ENCODE data around the gene CPN2. TPM values are rescaled to one million over a fixed set of nuclear protein-coding genes. Genes with fewer than 3 reads are reported as not detected.

Gene CPN2
- total and polyA plus RNA-seq, 2 of the 8 experiments (the other 6 are each of a cell fraction or from before 2014, with no cell fraction given): 0.03 TPM; not detected in 1

DNA sequence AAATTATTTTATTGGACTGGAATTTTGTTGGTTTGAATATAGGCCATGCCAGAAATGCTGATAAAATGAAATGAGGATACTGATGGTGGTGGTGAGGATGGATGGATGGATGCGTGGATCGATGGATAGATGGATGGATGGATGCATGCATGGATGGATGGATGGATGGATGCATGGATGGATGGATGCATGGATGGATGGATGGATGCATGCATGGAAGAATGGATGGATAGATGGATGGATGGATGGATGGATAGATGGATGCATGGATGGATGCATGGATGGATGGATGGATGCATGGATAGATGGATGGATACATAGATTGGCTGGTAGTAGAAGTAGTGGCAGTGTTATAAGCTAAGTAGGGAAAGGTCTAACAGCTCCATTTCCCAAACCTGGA lies 40.1 kb downstream of the CPN2 start:
- POLR2A ChIA-PET (ENCODE audit: partially characterized antibody): interaction anchor here (4.8 kb wide), 1 partner anchor 13 kb away, joined by 28 read pairs; no protein-coding TSS in a partner anchor
- H3K4me1 ChIP-seq (replicated peaks in 1 of 4; ENCODE audit: control insufficient read depth in 3 of 4, insufficient read depth in 4 of 4, low read length in 3 of 4): peaks cover 13 to 28% (median 21%) of the 10 kb centered on the region in 4 experiments

More for the DNA sequence above, 40.1 kb downstream of the CPN2 start:
- Histone ChIP-seq H2AK5ac (ENCODE audit: low read depth, low read length) (peak overlapping the region; percentile 57; the same call in 1 of the 2 replicates), H4K91ac (replicated peaks; ENCODE audit: insufficient read length, low read length) (no peak overlapping the region), H3K27me3 (replicated peaks in 1 of 4; ENCODE audit: control insufficient read depth in 3 of 4, extremely low read depth in 1 of 4, insufficient read depth in 3 of 4, low read length in 3 of 4) (peaks cover 0 to 13% (median 5%) of the 10 kb centered on the region in 4 experiments; a peak in 2 of 7 replicates), H2BK15ac (ENCODE audit: low read length) (no peak overlapping the region), H2BK120ac (replicated peaks; ENCODE audit: low read depth, low read length) (no peak overlapping the region), H2BK12ac (ENCODE audit: low read depth, low read length) (no peak overlapping the region), H3K9me3 (ENCODE audit: insufficient read depth in 2 of 2, low read depth in 1 of 2, low read length in 1 of 2) (no peaks in the 10 kb centered on the region), H3K79me2 (ENCODE audit: control insufficient read depth in 1 of 2, insufficient read depth in 2 of 2, low read length in 2 of 2) (no peaks in the 10 kb centered on the region), H3K56ac (replicated peaks; ENCODE audit: insufficient read length, low read depth, low read length) (no peak overlapping the region), H2BK20ac (ENCODE audit: low read length) (no peak overlapping the region), H3K36me3 (ENCODE audit: control insufficient read depth in 2 of 4, insufficient read depth in 4 of 4, low read length in 3 of 4) (no peaks in the 10 kb centered on the region), H3K9ac (replicated peaks in 1 of 4; ENCODE audit: extremely low read depth in 1 of 4, low read depth in 3 of 4, low read length in 3 of 4) (no peak overlapping the region), H2AFZ (ENCODE audit: low read length) (no peak overlapping the region), H3K4me3 (ENCODE audit: extremely low read depth in 1 of 4, insufficient read depth in 2 of 4, low read depth in 3 of 4, low read length in 4 of 4) (no peak overlapping the region), H4K5ac (ENCODE audit: insufficient read length, low read depth, low read length) (no peak overlapping the region), H3K14ac (ENCODE audit: insufficient read length) (no peak overlapping the region), H3K79me1 (ENCODE audit: low read depth, low read length) (no peaks in the 10 kb centered on the region), H3K4me2 (ENCODE audit: insufficient read depth in 1 of 2, low read depth in 2 of 2, low read length in 2 of 2) (no peak overlapping the region), H3K23ac (ENCODE audit: insufficient read length) (no peak overlapping the region), H4K20me1 (replicated peaks in 1 of 2; ENCODE audit: control insufficient read depth in 1 of 2, insufficient read depth in 2 of 2, low read length in 2 of 2) (no peaks in the 10 kb centered on the region), H3K27ac (ENCODE audit: low read depth, low read length) (no peak overlapping the region), H3K23me2 (ENCODE audit: low read depth, low read length) (peaks cover 5% of the 10 kb centered on the region), H3K4ac (replicated peaks; ENCODE audit: insufficient read length, low read depth, low read length) (no peak overlapping the region), H3K18ac (ENCODE audit: extremely low read depth, low read length) (no peak overlapping the region), H2BK5ac (ENCODE audit: low read depth, low read length) (peak overlapping the region; percentile 3; the same call in 1 of the 2 replicates), H4K8ac (ENCODE audit: extremely low read depth, insufficient read depth, low read length) (no peak overlapping the region)
- FAIRE-seq: no peak
- CTCF ChIA-PET (ENCODE audit: partially characterized antibody): interaction anchor here (0.7 to 1.2 kb wide), 5 partner anchors 10 to 181 kb away, joined by 3 to 4 read pairs (median 3); no protein-coding TSS in a partner anchor
- 98% methylated on average over 2 of the region's 2 CpGs; no CpG with 5 or more reads in 1 of the 2 experiments for WGBS, 2 experiments (ENCODE audit: extremely low coverage in 1 of 2, insufficient coverage in 1 of 2, insufficient read length in 1 of 2, insufficient replicate concordance in 2 of 2, low coverage in 1 of 2, low lambda C conversion rate in 2 of 2, missing lambda C conversion rate in 1 of 2)
- TF ChIP-seq JUND (IDR thresholded peaks at IDR 0.05; ENCODE audit: low read length) (no peak), CTBP2 (IDR thresholded peaks at IDR 0.05; ENCODE audit: borderline replicate concordance, insufficient read depth, insufficient read length, low read length) (no peak), RNF2 (IDR thresholded peaks at IDR 0.05; ENCODE audit: borderline replicate concordance, low read depth, low read length, missing control alignments, poor library complexity, severe bottlenecking) (no peak), POLR2AphosphoS5 (IDR thresholded peaks at IDR 0.05; ENCODE audit: low read depth, low read length) (no peak), EZH2 (IDR thresholded peaks at IDR 0.05; ENCODE audit: low read depth, low read length, severe bottlenecking) (no peak), POU5F1 (IDR thresholded peaks at IDR 0.05; ENCODE audit: low read depth, low read length) (no peak), GTF2F1 (IDR thresholded peaks at IDR 0.05; ENCODE audit: borderline replicate concordance, low read depth, low read length) (no peak), JUN (IDR thresholded peaks at IDR 0.05; ENCODE audit: low read depth, low read length) (no peak), CHD2 (IDR thresholded peaks at IDR 0.05; ENCODE audit: low read length) (no peak), TEAD4 (IDR thresholded peaks at IDR 0.05; ENCODE audit: low read depth, low read length) (no peak)
- TF ChIP-seq, protein P1, sequence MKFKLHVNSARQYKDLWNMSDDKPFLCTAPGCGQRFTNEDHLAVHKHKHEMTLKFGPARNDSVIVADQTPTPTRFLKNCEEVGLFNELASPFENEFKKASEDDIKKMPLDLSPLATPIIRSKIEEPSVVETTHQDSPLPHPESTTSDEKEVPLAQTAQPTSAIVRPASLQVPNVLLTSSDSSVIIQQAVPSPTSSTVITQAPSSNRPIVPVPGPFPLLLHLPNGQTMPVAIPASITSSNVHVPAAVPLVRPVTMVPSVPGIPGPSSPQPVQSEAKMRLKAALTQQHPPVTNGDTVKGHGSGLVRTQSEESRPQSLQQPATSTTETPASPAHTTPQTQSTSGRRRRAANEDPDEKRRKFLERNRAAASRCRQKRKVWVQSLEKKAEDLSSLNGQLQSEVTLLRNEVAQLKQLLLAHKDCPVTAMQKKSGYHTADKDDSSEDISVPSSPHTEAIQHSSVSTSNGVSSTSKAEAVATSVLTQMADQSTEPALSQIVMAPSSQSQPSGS (IDR thresholded peaks at IDR 0.05; ENCODE audit: low read length): no peak
- DNase-seq (ENCODE audit: low read depth in 1 of 2, low spot score in 2 of 2): no peak

Measured in H1 (cell line).